Fibroblast of upper back skin (primary cell): ENCODE measurements around the gene PADI2.

Source experiments
- DNase-seq: peaks from one replicate; pipeline ENCODE4 v3.0.0-alpha.2; 2013

PADI2 gene

DNA sequence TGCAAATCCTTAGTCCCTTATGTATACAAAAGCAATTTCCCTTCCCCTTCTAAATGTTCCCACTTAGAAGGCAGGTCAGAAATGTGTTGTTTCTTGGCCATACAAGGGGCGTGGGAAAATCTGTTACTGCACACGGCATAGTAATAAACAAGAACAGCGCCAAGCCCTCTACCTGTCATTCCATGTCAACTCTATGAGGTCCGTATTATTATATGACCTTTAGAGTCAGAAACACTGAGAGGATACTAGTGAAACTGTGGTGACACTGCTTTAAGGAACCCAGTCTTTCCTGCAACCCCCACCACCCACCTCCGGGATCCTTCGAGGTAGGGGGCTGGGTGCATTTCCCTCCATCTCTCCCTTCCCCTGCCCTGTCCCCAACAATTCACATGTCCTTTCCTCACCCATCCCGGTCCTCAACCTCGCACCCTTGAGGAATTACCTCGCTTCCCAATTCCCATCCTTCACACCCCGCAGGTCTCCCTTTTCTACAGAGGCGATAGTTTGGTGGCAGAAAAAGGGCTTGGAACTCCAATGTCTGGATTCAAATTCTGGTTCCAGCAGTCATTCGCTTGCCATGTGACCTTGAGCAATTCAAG, 66.1 kb downstream of the PADI2 start:
- DNase-seq = no peak

DNA sequence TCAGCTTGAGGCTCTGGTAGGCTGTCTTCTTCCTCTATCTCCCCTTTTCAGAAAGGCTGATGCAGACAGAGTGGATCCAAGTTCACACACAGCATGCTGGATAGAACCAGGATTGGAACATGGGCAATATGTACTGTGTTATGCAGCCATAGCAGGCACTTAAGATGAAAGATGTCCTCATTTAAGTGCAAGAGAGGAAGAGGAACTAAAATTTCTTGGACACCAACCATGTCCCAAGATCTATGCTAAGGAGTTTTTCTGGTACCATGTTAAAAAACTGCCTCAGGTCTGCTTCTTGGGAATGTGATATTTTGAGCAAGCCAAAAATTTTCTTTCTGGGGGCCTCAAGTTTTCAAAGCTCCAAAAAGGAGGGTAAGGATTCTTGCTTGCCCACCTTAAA, 66.6 kb downstream of the PADI2 start:
- DNase-seq = no peak

DNA sequence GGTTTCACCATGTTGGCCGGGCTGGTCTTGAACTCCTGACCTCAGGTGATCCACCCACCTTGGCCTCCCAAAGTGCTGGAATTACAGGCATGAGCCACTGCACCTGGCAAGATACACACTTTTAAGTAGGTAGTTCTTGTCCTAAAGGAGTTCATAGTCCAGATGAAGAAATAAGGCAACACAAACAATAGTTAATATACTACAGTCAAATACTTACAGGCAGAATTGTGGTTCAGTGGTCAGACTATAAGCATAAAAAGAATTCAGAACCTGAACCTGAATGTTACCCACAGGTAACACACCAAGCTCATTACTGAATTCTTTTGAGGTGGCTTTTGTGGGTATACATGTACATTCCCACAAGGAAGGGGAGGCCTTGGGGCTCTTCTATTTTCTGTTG, 67.2 kb downstream of the PADI2 start:
- DNase-seq = no peak

DNA sequence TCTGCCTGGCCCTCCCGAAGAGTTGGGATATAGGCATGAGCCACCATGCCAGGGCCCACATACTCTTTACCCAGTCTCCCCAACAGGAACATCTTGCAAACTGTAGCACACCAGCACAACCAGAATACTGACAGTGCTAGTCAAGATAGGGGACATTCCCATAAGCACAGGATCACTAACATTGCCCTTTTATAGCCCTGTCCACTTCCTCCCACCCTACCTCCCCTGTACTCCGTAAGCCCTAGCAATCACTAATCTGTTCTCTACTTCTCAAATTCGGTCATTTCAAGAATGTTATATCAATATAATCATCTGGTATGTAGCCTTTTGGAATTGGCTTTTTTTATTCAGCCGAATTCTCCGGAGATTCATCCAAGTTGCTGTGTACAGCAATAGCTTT, 71.3 kb downstream of the PADI2 start:
- no peak for DNase-seq

DNA sequence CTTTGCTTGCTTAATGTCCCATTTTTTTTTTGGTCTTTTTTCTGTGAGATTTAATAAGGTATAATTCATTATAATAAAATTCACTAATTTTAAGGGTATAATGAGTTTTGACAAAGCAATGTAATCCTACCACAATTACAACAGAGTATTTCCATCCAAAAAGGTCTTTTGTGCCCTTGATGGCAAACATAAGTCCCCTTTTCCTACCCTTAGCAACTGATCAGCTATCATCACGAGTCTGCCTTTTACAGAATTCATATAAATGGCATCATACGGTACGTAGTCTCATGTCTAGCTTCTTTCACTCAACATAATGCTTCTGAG, 73.0 kb downstream of the PADI2 start:
- DNase-seq = no peak

DNA sequence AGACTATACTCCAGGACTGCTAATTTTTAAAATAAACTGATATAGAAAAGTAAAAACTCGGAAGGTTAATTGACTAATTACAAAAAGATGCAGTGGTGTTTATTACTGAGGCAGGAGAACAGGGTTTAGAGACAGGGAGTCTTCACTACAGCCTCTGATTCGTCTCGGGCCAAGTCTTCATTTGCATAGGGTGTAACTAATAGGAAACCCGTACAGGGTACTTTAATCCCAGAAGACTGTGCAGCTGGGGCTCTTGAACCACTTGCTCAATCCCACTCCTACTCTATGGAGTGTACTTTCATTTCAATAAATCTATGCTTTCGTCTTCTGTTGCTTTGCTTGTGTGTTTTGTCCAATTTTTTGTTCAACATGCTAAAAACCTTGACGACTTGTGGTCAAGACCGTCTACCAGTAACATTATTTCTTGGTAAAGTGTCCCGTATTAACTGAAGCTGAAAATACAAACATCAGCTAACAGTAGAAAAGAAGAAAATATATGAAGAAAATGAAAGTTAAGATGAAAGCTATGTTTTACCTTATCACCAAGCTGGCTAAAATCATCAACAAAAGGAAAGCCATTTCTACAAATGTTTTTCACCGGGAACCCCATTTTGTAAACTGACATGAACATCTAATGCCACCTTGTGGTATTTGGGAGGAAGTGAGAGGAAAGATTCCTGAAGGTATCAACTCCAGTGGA, 73.5 kb downstream of the PADI2 start:
- peak; percentile 69 for DNase-seq

DNA sequence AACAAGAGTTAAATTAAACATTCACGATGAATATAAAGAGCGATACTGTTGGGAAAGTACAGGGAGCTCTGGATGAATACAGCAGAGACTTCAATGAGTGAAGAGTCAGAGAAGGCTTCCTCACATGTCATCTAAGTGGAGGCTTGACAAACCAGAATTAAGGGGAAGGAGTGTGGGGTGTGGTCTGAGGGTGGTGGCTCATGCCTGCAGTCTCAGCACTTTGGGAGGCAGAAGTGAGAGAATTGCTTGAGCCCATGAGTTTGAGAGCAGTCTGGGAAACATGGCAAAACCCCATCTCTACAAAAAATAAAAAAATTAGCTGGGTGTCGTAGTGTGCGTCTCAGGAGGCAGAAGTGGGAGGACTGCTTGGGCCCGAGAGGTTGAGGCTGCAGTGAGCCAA, 74.1 kb downstream of the PADI2 start:
- DNase-seq = no peak

DNA sequence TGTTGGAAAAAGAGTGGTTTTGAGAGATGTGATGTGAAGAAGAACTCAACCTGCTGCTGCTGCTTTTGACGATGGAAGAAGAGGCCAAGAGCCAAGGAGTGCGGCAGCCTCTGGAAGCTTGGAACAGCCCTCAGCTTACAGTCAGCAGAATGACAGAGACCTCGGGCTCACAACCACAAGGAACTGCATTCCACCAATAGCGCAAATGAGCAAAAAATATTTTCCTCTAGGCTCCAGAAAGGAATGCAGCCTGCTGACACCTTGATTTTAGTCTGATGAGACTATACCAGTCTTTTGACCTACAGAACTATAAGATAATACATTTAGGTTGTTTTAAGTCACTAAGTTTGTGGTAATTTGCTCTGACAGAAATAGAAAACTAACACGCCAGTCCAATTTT, 75.6 kb downstream of the PADI2 start:
- no peak for DNase-seq

DNA sequence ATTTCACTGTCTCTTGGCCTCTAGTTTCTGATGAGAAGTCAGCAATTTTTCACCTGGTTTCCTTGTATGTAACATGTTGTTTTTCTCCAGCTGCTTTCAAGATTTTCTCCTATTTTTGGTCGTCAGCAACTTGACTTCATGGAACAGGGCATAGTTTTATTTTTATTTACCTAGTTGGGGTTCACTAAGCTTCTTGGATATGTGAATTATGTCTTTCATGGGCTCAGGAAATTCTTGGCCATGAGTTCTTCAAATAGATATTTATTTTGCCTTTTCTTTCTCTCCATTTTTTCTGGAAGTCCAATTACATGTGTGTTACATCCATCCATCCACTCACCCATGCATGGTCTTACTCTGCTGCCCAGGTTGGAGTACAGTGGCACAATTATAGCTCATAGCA, 79.1 kb downstream of the PADI2 start:
- no peak for DNase-seq

DNA sequence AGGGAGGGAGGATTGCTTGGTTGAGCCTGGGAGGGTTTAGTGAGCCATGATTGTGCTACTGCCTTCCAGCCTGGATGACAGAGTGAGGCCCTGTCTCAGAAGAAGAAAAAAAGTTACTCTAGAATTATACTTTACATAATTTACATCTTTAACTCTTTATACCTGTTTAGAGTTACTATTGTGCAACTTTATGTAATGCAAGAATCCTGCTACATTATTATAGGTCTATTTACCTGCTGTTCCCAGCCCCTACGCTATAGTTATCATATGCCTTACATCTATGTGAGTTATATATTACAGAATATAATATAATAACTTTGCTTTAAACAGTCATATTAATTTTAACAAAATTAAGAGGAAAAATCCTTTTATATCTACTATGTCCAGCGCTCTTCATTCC, 79.7 kb downstream of the PADI2 start:
- DNase-seq = no peak

DNA sequence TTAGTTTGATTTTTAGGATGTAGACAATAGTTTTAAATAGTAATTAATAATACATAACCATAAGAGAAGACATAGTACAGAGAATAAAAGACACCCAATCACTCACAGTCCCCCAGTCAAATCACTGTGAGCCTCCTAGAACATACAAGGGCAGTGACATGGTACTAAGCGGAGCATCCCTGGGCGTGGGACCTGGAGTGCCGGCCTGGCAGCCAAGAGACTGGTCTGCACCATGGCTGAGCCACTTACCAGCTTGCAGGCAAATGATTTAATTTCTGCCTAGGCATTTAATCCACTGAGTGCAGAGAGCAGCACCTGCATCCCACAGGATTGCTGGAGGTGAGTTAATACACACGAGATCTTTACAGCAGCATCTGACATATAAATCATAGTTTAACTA, 85.8 kb downstream of the PADI2 start:
- DNase-seq = no peak

DNA sequence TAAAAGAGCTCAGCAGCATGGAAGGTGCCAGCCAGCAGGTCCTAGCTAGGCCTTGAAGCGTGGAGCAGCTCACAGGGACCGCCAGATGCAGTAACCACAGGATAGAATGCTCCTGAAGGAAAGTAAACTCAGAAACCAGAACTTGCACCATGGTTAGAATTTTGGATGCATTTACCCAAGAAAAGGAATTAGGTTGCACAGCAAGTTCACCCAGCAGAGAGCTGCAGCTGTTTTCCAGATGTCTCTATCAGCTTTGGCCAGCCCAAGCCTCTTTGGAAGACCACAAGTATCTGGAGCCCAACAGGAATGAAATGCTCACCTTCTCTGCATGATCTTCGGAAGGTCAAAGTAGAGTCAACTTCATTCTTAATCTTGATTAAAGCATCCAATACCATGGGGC, 86.5 kb downstream of the PADI2 start:
- DNase-seq = peak; percentile 20

DNA sequence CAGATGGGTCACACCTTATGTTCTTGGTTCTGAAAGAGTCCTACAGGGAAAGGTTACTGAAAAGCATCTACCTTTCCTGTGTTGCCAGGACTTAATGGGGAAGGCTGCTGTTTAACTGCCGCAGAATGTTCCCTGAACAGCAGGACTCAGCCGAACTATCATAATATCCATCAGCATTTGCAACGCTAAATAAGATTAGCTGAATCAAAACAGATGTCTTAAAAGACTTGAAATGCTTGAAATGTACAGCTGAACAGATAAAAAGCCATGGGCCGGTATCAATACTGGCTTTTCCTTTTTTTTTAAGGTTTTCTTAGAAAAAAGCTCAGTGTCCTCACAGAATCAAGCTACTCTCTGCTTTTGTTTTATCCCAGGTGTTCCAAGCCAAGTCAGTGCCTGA, 87.8 kb downstream of the PADI2 start:
- no peak for DNase-seq

DNA sequence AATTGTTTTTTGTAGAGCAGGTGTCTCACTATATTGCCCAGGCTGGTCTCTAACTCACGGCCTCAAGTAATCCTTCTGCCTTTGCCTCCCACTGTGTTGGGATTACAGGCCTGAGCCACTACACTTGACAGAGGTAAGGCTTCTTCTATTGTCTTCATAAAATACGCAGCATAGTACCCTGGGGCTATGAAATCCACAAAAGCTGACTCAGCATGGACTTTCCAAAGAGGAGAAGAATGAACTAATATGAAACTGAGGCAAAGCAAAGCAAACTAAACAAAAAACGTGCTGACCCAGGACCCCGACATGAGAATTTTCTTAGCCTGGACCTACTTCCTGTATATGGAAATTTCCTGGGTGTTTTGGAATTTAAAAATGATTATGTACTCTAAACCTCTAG, 89.0 kb downstream of the PADI2 start:
- no peak for DNase-seq

DNA sequence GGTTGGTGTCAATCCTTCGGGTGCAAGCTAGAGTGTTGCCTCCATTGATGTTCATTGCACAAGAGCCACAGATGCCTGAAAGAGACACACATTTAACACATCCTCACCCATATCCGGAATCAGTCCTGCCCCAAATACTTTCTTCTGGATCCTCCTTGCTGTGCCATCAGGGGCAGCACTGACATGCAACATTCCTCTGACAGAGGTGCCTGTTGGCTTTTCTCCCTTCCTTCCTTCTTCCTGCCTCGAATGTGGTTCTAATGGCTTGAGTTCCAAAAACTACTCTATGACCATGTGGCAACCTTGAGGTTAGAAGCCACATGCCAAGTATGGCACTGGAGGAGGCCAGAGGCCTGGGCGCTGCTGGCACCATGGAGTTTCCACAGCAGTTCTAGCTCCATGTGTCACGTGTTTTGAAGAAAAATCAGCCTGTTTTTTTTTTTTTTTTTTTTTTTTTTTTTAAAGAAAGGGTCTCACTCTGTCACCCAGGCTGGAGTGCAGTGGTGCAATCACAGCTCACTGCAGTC, 90.5 kb downstream of the PADI2 start:
- DNase-seq = no peak

DNA sequence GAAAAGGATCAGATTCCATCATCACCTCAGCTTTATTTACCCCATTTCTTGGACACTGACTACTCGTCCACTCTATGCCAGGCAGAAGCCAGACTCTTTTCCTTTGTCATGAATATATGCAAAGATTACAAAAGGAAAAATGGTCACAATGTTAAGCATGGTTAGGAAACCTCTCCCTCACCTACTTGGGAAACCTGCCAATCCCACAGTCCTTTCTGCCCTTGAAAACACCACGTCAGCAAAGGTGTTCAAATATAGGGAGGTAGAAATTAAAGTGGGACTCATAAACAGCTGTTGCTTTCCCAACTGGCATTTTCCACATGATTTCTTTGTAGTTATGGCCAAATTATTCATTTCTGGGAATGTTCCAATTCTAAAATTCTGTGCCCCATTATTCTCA, 91.4 kb downstream of the PADI2 start:
- no peak for DNase-seq

DNA sequence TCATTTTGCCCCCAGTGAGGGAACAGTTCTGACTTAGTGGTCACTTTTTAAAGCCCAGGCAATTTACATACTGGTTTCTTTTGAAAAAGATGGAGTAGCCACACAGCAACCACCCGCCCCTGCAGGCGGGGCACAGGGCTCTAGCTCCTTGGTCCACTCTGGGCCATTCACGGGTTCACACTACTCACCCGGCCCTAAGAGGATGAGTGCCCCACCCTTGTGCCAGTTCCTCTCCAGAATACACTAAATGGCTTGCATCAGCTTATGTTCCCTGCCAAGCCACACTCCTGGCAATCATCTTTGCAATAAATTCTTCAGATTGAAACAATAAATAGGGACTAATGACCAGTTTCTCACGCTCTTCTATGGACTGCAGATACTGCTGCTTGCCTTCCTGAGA, 91.8 kb downstream of the PADI2 start:
- DNase-seq = no peak

DNA sequence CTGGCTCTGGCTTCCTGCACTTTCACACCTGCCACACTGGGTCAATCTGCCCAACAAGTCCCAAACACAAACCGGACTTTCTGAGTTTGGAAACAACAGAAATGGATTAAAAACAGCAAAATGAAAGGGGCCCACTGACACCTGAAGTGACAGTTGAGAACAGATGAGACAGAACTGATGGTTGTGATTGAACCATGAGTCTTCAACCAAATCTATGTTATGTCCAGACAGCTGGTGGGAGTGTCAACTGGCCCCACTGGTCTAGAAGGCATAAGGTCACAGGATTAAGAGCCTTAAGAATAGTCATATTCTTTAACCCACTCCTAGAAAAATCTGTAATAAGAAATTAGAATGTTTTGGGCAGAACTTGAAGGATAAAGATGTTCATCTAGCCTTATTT, 94.5 kb downstream of the PADI2 start:
- no peak for DNase-seq

DNA sequence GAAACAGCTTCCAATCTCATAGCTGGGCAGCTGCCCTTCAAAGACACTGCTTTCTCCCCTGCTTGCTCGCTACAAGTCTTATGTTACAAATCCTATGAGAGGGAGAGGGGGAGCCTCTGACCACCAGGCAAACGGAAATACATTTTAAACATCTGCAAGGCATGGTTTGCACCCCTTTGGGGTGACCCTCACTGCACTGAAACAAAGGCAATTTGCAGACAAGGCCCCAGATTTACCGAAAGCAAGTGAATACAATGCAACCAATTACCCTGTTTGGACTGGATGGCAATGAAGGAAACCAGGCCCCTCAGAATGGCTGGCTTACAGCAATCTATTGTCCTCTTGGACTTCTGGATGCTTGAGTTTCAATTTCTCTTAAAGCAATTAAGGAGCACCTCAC, 95.7 kb downstream of the PADI2 start:
- no peak for DNase-seq

DNA sequence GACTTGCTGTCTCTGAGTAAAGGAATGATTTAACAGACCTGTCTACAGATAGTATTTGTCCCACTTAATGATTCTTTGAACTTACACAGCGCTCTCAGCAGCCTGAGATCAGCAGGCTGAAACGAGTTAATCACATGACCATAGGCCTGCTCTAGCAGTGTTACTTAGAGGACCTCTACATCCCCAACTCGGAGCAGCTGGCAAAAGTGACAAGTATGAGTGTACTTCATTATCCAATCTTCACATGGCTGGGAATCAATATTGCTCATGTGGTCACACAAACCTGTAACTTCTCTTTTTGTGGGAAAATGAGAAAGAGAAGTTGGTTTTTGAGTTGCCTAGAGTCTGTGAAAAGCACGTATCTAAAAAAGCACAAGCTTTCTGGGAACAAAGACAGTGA, 96.1 kb downstream of the PADI2 start:
- no peak for DNase-seq

DNA sequence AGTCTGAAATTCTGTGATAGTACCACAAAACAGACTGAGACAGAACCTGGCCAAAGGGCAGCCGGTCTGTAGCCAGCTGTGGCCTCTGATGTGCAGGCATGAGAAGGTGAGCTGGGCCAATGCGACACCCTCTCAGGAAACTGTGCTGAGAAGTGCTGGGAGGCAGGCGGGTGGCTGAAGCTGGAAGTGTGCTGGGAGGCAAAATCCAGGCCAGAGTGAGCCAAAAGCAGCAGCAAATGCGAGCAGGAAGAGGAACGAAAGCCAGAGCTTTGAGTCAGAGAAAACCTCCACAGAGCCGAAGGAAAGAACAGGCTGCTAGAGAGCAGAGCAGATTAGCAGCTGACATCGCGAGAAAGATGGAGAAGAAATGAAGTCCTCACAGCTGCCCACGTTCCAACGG, 97.4 kb downstream of the PADI2 start:
- DNase-seq = no peak

DNA sequence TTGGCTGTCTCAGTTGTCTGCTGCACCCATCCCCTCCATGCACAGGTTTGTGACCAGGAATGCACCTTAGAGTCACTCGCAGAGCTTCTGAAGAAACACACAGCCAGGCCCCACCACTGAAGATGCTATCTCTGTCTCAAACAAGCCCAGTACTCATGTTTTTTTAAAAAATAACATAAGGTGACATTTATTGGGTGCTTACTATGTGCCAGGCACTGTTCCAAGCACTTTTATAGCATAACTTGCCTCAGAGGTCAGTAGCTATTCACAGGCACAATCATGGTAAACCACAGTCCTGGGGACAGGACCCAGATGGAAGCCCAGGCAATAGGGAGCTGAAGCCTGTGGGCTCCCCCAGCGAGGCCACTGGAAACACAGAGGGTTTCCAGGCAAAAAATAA, 98.7 kb downstream of the PADI2 start:
- DNase-seq = no peak

DNA sequence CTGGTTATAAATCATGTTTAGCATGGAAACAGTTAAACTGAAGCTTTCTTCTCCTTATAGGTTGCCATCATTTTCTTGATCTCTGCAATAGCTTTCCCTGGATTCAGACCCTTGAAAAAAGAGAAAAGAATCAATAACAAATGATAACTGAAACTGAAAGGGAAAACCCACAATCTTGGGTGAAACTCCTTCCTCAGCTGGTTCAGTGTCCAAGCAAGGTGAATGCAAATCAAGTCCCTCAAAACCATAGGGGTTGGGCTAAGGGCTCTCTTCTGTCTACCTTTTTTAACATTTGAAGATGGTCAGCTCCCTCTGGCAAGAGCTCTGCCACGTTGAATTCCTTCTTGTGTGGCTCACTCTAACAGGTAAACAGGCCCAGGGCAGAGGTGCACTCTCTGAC, 100.4 kb downstream of the PADI2 start:
- DNase-seq = no peak

DNA sequence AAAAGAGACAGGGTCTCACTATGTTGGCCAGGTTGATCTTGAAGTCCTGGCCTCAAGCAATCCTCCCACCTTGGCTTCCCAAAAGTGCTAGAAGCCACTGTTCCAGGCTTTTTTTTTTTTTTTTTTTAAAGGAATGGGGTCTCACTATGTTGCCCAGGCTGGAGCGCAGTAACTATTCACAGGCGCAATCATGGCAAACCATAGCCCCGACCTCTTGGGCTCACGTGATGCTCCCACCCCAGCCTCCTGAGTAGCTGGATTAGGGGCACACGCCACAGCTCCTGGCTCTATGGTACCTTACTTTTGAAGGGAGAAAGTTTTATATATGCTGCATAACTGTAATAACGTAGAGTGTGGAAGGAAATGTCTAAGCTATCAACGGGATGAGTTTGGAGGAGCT, 101.8 kb downstream of the PADI2 start:
- no peak for DNase-seq
